ENCODE results near the gene WWP2.
"Not testable (repeated sequence)": the region's sequence is repeated elsewhere in the genome, so short reads cannot be mapped to it uniquely, and the experiment has no call there.

DNA sequence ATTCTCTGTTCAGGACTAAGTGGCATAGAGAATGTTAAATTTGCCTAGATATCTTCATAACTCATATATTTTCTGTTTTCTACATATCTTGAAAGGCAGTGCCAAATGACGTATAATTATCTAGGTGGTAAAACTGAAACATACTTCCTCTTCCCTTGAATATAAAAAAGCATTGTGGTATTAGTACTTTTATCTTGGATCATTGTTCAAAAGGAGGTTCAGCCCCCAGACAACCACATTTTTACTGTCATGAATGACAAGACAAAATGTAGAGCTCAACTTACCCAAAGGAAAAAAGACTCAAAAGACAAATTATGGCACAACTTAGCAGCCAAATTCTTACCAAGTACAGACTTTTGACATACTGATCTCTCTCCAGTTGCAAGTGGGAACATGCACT lies 223.1 kb downstream of the WWP2 start:
- TF ChIP-seq, protein P1, sequence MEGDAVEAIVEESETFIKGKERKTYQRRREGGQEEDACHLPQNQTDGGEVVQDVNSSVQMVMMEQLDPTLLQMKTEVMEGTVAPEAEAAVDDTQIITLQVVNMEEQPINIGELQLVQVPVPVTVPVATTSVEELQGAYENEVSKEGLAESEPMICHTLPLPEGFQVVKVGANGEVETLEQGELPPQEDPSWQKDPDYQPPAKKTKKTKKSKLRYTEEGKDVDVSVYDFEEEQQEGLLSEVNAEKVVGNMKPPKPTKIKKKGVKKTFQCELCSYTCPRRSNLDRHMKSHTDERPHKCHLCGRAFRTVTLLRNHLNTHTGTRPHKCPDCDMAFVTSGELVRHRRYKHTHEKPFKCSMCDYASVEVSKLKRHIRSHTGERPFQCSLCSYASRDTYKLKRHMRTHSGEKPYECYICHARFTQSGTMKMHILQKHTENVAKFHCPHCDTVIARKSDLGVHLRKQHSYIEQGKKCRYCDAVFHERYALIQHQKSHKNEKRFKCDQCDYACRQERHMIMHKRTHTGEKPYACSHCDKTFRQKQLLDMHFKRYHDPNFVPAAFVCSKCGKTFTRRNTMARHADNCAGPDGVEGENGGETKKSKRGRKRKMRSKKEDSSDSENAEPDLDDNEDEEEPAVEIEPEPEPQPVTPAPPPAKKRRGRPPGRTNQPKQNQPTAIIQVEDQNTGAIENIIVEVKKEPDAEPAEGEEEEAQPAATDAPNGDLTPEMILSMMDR (IDR thresholded peaks at IDR 0.05) = not testable (repeated sequence)
- not testable (repeated sequence) for TF ChIP-seq POLR2A, EP300 (IDR thresholded peaks at IDR 0.05)

All from tibial nerve (tissue), 4 donors.